Right cardiac atrium (tissue), 5 donors: ENCODE data around the gene PSMD8. TPM values are rescaled to one million over a fixed set of nuclear protein-coding genes. Genes with fewer than 3 reads are reported as not detected.

Experiments used
- ATAC-seq, 2 donors: fragments of 200-7000 bp; cut with Tn5 transposase; one replicate each; pipeline versions ENCODE4 v1.8.0 to v1.9.1; 2020; ENCODE audit warnings: moderate library complexity in 2 of 2, mild to moderate bottlenecking in 1 of 2
- DNase-seq, 3 donors: peaks; one replicate each; pipeline ENCODE4 v3.0.0-alpha.2; 2020
- H3K27ac ChIP-seq: one replicate; pipeline ENCODE4 v1.5.1; 2013; ENCODE audit warnings: mild to moderate bottlenecking, low read length, control low read depth, moderate library complexity
- H3K27me3 ChIP-seq: one replicate; pipeline ENCODE4 v1.6.1; 2013; ENCODE audit not compliant: control insufficient read depth, insufficient read depth
- H3K4me1 ChIP-seq: one replicate; pipeline ENCODE4 v1.6.1; 2013; ENCODE audit warnings: low read length; ENCODE audit not compliant: control insufficient read depth, insufficient read depth
- H3K4me3 ChIP-seq: one replicate; pipeline ENCODE4 v1.5.1; 2013; ENCODE audit warnings: low read length, control low read depth
- H3K9me3 ChIP-seq: one replicate; pipeline ENCODE4 v1.6.1; 2013; ENCODE audit warnings: low read length; ENCODE audit not compliant: control insufficient read depth
- WGBS: extraction: QIAGEN DNeasy Blood & Tissue Kit; methylation state at CpG from one replicate; pipeline ENCODE4 v1.1.7; 2013; 5-methylcytosine and 5-hydroxymethylcytosine counted together
- intact Hi-C, 4 donors: fragments of 100-400 bp; cut with DNase I; formaldehyde crosslinking; loops; one replicate each; pipeline versions ENCODE4 v1.11.0 to v1.14.0; 2022 to 2023
- polyA plus RNA-seq: library from polyadenylated mRNA; stranded (reverse); fragments of 200-250 nt; gene quantifications from one replicate; pipeline ENCODE4 v1.2.3, GENCODE V29; 2013
- total RNA-seq, 4 donors: library from RNA; stranded (reverse); fragmentation: NEBNext Ultra II Directional; extraction: Animal tissue kit (Norgen Biotek cat#: 25700); gene quantifications; one replicate each; pipeline ENCODE4 v1.2.1, GENCODE V29; 2021
- donor health status: healthy with polysubstance abuse.
- donor health status: DM: no; HTN: yes; CAD: no.
- donor health status: DM: no; HTN: no; CAD: no.
- donor health status: DM: no; HTN: yes; CAD: no; lungs with severe emphysema.
- donor health status: DM: yes; HTN: yes; CAD: no.

PSMD8 gene
- total and polyA plus RNA-seq, 5 donors = 223 to 311 (median 255) TPM

- Histone ChIP-seq H3K4me3 (peak within 1 kb of the TSS; percentile 47), H3K27me3 (no peaks in the 10 kb centered on the region), H3K27ac (no peak within 1 kb of the TSS), H3K9me3 (no peaks in the 10 kb centered on the region), H3K4me1 (peaks cover 11% of the 10 kb centered on the region)
- intact Hi-C loops = no loop called here
- 2% methylated on average over 51 of the region's 51 CpGs for WGBS
- DNase-seq = peak; percentile 81 to 91 (median 88)
- peak; percentile 72 to 76 for ATAC-seq
These were observed 13.4 kb downstream of the PSMD8 start, which contains the start of gene GGN for GRCh38 chr19:38387550-38388348. GGN (minus strand) TSS chr19:38388034; CDS start chr19:38387261, 773 bp downstream.

GRCh38 chr19:38388349-38389100, 14.2 kb downstream of the PSMD8 start, which contains the start of gene SPRED3:
SPRED3 (plus strand) TSS chr19:38388697; CDS start chr19:38390303, 1,606 bp downstream.
- ATAC-seq (peak; percentile 0 to 22), DNase-seq (peak; percentile 52 to 74 (median 71))
- H3K27me3 ChIP-seq = no peaks in the 10 kb centered on the region
- intact Hi-C loops = no loop called here
- no peak within 1 kb of the TSS for H3K27ac ChIP-seq
- H3K9me3 ChIP-seq = no peaks in the 10 kb centered on the region
- peaks cover 11% of the 10 kb centered on the region for H3K4me1 ChIP-seq
- H3K4me3 ChIP-seq = peak within 1 kb of the TSS; percentile 47
- WGBS = 1% methylated on average over 45 of the region's 46 CpGs

GRCh38 chr19:38389101-38389925, 14.9 kb downstream of the PSMD8 start:
- Histone ChIP-seq H3K27me3 (no peaks in the 10 kb centered on the region), H3K9me3 (no peaks in the 10 kb centered on the region), H3K4me1 (peaks cover 11% of the 10 kb centered on the region), H3K4me3 (no peak overlapping the region), H3K27ac (no peak overlapping the region)
- ATAC-seq (peak in 1 of 2 donors; percentile 13), DNase-seq (peak; percentile 52 to 59 (median 58))
- intact Hi-C loops = no loop called here
- WGBS = 3% methylated on average over 28 of the region's 28 CpGs

GRCh38 chr19:38389957-38390924, 15.9 kb downstream of the PSMD8 start:
- Histone ChIP-seq H3K27me3 (no peaks in the 10 kb centered on the region), H3K4me1 (peaks cover 11% of the 10 kb centered on the region), H3K4me3 (no peak overlapping the region), H3K9me3 (no peaks in the 10 kb centered on the region), H3K27ac (no peak overlapping the region)
- intact Hi-C loops = no loop called here
- DNase-seq = peak in 2 of 3 donors; percentile 49 to 63
- 35% methylated on average over 22 of the region's 22 CpGs for WGBS
- ATAC-seq = no peak

- no peaks in the 10 kb centered on the region for H3K27me3 ChIP-seq
- 57% methylated on average over 8 of the region's 8 CpGs for WGBS
- DNase-seq = peak in 2 of 3 donors; percentile 19 to 30
- intact Hi-C loops = no loop called here
- H3K9me3 ChIP-seq = no peaks in the 10 kb centered on the region
- H3K4me3 ChIP-seq = no peak overlapping the region
- peaks cover 8% of the 10 kb centered on the region for H3K4me1 ChIP-seq
- no peak for ATAC-seq
- H3K27ac ChIP-seq = no peak overlapping the region
These were observed 17.6 kb downstream of the PSMD8 start for GRCh38 chr19:38391911-38392464.

- 64% methylated on average over 6 of the region's 6 CpGs for WGBS
- Histone ChIP-seq H3K9me3 (no peaks in the 10 kb centered on the region), H3K27ac (no peak overlapping the region), H3K4me3 (no peak overlapping the region), H3K4me1 (peaks cover 3% of the 10 kb centered on the region), H3K27me3 (no peaks in the 10 kb centered on the region)
- DNase-seq (peak in 2 of 3 donors; percentile 5 to 18), ATAC-seq (no peak)
- intact Hi-C loops = no loop called here
These were observed 18.4 kb downstream of the PSMD8 start for GRCh38 chr19:38392707-38393308.

GRCh38 chr19:38394488-38394887, 20.1 kb downstream of the PSMD8 start:
- H3K27ac ChIP-seq = no peak overlapping the region
- no peaks in the 10 kb centered on the region for H3K9me3 ChIP-seq
- no peaks in the 10 kb centered on the region for H3K4me1 ChIP-seq
- DNase-seq = peak in 1 of 3 donors; percentile 66
- 5% methylated on average over 30 of the region's 30 CpGs for WGBS
- peak; percentile 16 to 38 for ATAC-seq
- intact Hi-C loops = no loop called here
- H3K27me3 ChIP-seq = no peaks in the 10 kb centered on the region
- H3K4me3 ChIP-seq = no peak overlapping the region

- DNase-seq (no peak), ATAC-seq (no peak)
- no peaks in the 10 kb centered on the region for H3K9me3 ChIP-seq
- no peaks in the 10 kb centered on the region for H3K4me1 ChIP-seq
- H3K4me3 ChIP-seq = no peak overlapping the region
- 6% methylated on average over 86 of the region's 86 CpGs for WGBS
- intact Hi-C loops = no loop called here
- no peaks in the 10 kb centered on the region for H3K27me3 ChIP-seq
- no peak overlapping the region for H3K27ac ChIP-seq
These were observed 21.2 kb downstream of the PSMD8 start for GRCh38 chr19:38395381-38396114.

- ATAC-seq = no peak
- Histone ChIP-seq H3K4me1 (no peaks in the 10 kb centered on the region), H3K27ac (no peak overlapping the region), H3K9me3 (no peaks in the 10 kb centered on the region), H3K27me3 (no peaks in the 10 kb centered on the region), H3K4me3 (no peak overlapping the region)
- 52% methylated on average over 9 of the region's 9 CpGs for WGBS
- intact Hi-C loops = no loop called here
- no peak for DNase-seq
These were observed 24.7 kb downstream of the PSMD8 start for GRCh38 chr19:38399081-38399480.
